ENCODE results near the gene UTS2R. TPM values are rescaled to one million over a fixed set of nuclear protein-coding genes. Genes with fewer than 3 reads are reported as not detected.

UTS2R gene
- polyA plus RNA-seq, 1 donor = 0.40 TPM

Other genes starting within 250 kb of the UTS2R start
- gene CCDC57, start 158.9 kb upstream of the UTS2R start, polyA plus RNA-seq (ENCODE audit: insufficient read length) = 73.9 TPM
- 5.6 TPM for gene SLC16A3, start 142.7 kb upstream of the UTS2R start, polyA plus RNA-seq (ENCODE audit: insufficient read length)
- gene CSNK1D, start 98.1 kb upstream of the UTS2R start, polyA plus RNA-seq (ENCODE audit: insufficient read length) = 125 TPM
- 0.18 TPM for gene CD7, start 54.2 kb upstream of the UTS2R start, polyA plus RNA-seq (ENCODE audit: insufficient read length)
- gene SECTM1, start 38.0 kb upstream of the UTS2R start, polyA plus RNA-seq (ENCODE audit: insufficient read length) = 1.3 TPM
- not detected for gene TEX19, start 12.5 kb upstream of the UTS2R start, polyA plus RNA-seq (ENCODE audit: insufficient read length)
- 29.3 TPM for gene HEXD, start 46.6 kb downstream of the UTS2R start, polyA plus RNA-seq (ENCODE audit: insufficient read length)
- gene OGFOD3, start 46.8 kb downstream of the UTS2R start, polyA plus RNA-seq (ENCODE audit: insufficient read length) = 23.2 TPM
- 43.3 TPM for gene CYBC1, start 79.0 kb downstream of the UTS2R start, polyA plus RNA-seq (ENCODE audit: insufficient read length)
- gene NARF, start 87.0 kb downstream of the UTS2R start, polyA plus RNA-seq (ENCODE audit: insufficient read length) = 98.1 TPM
- 38.3 TPM for gene FOXK2, start 148.0 kb downstream of the UTS2R start, polyA plus RNA-seq (ENCODE audit: insufficient read length)

Measured in left kidney (tissue), 1 donor.